ENCODE results near the gene SVOPL.

SVOPL gene

DNA sequence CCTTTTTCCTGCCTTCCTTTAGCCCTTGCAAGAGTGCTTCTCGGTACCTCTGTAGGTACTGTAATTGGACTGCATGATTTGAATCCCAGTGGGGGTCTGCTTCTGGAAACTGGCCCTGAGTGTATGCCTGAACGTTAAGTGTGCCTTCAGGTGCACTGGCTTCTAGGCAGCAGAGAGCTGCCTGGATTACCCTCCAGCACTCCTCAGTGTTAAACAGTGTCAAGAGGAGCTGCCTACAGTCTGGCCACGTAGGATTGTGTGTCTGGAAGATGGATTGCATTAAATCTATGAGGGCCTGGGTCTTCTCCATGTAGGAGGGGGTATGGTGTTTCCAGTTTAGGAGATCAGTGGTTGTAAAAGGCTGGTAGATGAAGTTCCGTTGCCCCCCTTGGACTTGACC lies 137.4 kb downstream of the SVOPL start:
- DNase-seq: no peak
- H3K9ac ChIP-seq (ENCODE audit: low read length): no peak overlapping the region
- H3K27ac ChIP-seq (ENCODE audit: low read length): no peak overlapping the region

DNA sequence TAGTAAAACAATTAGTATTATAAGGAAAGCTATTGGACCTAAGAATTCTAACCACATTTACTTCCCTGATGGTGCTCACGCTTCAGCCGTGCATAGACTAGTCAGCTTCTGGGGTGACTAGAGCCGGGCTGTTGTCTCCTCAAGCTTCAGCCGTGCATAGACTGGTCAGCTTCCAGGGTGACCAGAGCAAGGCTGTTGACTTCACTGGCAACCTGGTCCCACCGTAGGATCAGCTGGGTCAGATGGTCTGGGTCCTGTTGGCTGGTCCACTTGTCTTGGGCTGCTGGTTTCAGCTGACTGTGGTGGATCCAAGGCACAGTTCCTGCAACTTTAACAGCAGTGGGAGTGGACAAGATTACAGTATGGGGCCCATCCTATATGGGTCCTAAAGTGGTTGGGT lies 141.7 kb downstream of the SVOPL start:
- Histone ChIP-seq H3K4me2 (ENCODE audit: low read depth, low read length) (no peak overlapping the region), H3K9ac (ENCODE audit: low read length) (no peak overlapping the region), H3K9me2 (replicated peaks; ENCODE audit: insufficient read depth, low read length) (no peaks in the 10 kb centered on the region), H2AFZ (ENCODE audit: low read length) (no peak overlapping the region), H3K4me1 (ENCODE audit: low read length) (no peaks in the 10 kb centered on the region), H3K36me3 (replicated peaks; ENCODE audit: insufficient read depth, low read length) (peaks cover 37% of the 10 kb centered on the region), H3K27me3 (replicated peaks; ENCODE audit: insufficient read depth, low read length) (no peaks in the 10 kb centered on the region), H3F3A (ENCODE audit: insufficient read depth, low read length) (no peaks in the 10 kb centered on the region), H3K4me3 (ENCODE audit: low read length) (no peak overlapping the region), H4K20me1 (ENCODE audit: insufficient read depth, low read length) (no peaks in the 10 kb centered on the region), H3K27ac (ENCODE audit: low read length) (no peak overlapping the region), H3K79me2 (ENCODE audit: low read length) (no peaks in the 10 kb centered on the region), H3K9me3 (replicated peaks; ENCODE audit: insufficient read depth, low read length) (0 out of 2 replicates have a peak, but pooled peaks cover 4% of the 10 kb centered on the region)
- TF ChIP-seq EZH2 (optimal IDR thresholded peaks at IDR 0.05; ENCODE audit: low read depth, low read length) (no peak), EZH2phosphoT487 (IDR thresholded peaks at IDR 0.05; ENCODE audit: low read length) (no peak)
- TF ChIP-seq, protein P1, sequence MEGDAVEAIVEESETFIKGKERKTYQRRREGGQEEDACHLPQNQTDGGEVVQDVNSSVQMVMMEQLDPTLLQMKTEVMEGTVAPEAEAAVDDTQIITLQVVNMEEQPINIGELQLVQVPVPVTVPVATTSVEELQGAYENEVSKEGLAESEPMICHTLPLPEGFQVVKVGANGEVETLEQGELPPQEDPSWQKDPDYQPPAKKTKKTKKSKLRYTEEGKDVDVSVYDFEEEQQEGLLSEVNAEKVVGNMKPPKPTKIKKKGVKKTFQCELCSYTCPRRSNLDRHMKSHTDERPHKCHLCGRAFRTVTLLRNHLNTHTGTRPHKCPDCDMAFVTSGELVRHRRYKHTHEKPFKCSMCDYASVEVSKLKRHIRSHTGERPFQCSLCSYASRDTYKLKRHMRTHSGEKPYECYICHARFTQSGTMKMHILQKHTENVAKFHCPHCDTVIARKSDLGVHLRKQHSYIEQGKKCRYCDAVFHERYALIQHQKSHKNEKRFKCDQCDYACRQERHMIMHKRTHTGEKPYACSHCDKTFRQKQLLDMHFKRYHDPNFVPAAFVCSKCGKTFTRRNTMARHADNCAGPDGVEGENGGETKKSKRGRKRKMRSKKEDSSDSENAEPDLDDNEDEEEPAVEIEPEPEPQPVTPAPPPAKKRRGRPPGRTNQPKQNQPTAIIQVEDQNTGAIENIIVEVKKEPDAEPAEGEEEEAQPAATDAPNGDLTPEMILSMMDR (IDR thresholded peaks at IDR 0.05; ENCODE audit: low read length): no peak
- no peak for DNase-seq

More for the DNA sequence above, 137.4 kb downstream of the SVOPL start:
- H4K20me1 ChIP-seq (ENCODE audit: insufficient read depth, low read length): no peaks in the 10 kb centered on the region
- no peaks in the 10 kb centered on the region for H3K9me2 ChIP-seq (replicated peaks; ENCODE audit: insufficient read depth, low read length)
- H3K79me2 ChIP-seq (ENCODE audit: low read length): no peaks in the 10 kb centered on the region
- H3K36me3 ChIP-seq (replicated peaks; ENCODE audit: insufficient read depth, low read length): peaks cover 19% of the 10 kb centered on the region
- H3K4me2 ChIP-seq (ENCODE audit: low read depth, low read length): no peak overlapping the region
- H3K27me3 ChIP-seq (replicated peaks; ENCODE audit: insufficient read depth, low read length): no peaks in the 10 kb centered on the region
- no peak for TF ChIP-seq EZH2 (optimal IDR thresholded peaks at IDR 0.05; ENCODE audit: low read depth, low read length)
- no peak for TF ChIP-seq EZH2phosphoT487 (IDR thresholded peaks at IDR 0.05; ENCODE audit: low read length)
- TF ChIP-seq, protein P1 (IDR thresholded peaks at IDR 0.05; ENCODE audit: low read length): no peak
- H3K4me1 ChIP-seq (ENCODE audit: low read length): no peaks in the 10 kb centered on the region
- H3K4me3 ChIP-seq (ENCODE audit: low read length): no peak overlapping the region
- no peaks in the 10 kb centered on the region for H3F3A ChIP-seq (ENCODE audit: insufficient read depth, low read length)
- H2AFZ ChIP-seq (ENCODE audit: low read length): no peak overlapping the region
- no peaks in the 10 kb centered on the region for H3K9me3 ChIP-seq (replicated peaks; ENCODE audit: insufficient read depth, low read length)

DNA sequence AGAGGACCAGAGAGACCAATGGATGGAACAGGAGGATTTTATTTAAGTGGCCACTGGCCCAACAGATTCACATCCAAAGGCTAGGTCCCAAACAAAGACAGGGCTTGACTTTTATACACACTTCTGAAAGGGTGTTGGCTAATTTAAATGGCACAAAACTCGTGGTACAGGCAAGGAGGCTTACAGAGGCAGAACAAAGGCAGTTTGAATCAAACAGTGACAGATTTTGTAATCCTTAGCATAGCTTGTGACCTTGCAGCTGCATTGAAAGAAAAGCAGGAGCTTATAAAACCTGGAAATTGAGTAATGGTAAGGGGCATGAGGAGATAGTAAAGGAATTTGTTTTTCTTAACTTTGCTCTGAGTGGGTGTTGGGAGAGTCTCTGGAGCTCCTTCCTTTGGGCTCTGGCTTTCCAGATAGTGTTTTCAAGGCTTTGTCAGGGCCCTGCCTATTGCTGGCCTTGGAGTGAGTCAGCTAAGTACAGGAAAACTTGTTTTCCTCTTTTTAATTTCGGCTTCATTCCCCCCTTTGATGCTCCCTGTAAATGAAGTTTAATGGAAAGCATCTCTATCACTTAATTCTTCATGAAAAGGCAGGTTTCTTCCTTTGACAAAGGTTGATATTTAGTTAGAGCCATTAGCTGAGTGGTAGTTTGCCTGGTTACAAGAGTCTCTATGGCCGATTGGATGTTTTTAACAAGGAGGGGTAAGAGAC lies 144.2 kb downstream of the SVOPL start:
- no peak overlapping the region for H3K9ac ChIP-seq (ENCODE audit: low read length)
- no peaks in the 10 kb centered on the region for H3F3A ChIP-seq (ENCODE audit: insufficient read depth, low read length)
- no peaks in the 10 kb centered on the region for H3K79me2 ChIP-seq (ENCODE audit: low read length)
- H3K4me3 ChIP-seq (ENCODE audit: low read length): no peak overlapping the region
- no peak for DNase-seq
- TF ChIP-seq, protein P1 (IDR thresholded peaks at IDR 0.05; ENCODE audit: low read length): no peak
- no peaks in the 10 kb centered on the region for H4K20me1 ChIP-seq (ENCODE audit: insufficient read depth, low read length)
- H3K36me3 ChIP-seq (replicated peaks; ENCODE audit: insufficient read depth, low read length): peaks cover 40% of the 10 kb centered on the region
- H3K4me1 ChIP-seq (ENCODE audit: low read length): no peaks in the 10 kb centered on the region
- no peak overlapping the region for H3K4me2 ChIP-seq (ENCODE audit: low read depth, low read length)
- H2AFZ ChIP-seq (ENCODE audit: low read length): no peak overlapping the region
- no peak overlapping the region for H3K27ac ChIP-seq (ENCODE audit: low read length)
- H3K27me3 ChIP-seq (replicated peaks; ENCODE audit: insufficient read depth, low read length): no peaks in the 10 kb centered on the region
- H3K9me3 ChIP-seq (replicated peaks; ENCODE audit: insufficient read depth, low read length): 0 out of 2 replicates have a peak, but pooled peaks cover 4% of the 10 kb centered on the region
- H3K9me2 ChIP-seq (replicated peaks; ENCODE audit: insufficient read depth, low read length): no peaks in the 10 kb centered on the region

Measured in MM.1S (cell line).